Suprapubic skin (tissue), 4 donors: Measurements from ENCODE around the gene ZDHHC17. TPM values are rescaled to one million over a fixed set of nuclear protein-coding genes. Genes with fewer than 3 reads are reported as not detected.
"Not testable (repeated sequence)": the region's sequence is repeated elsewhere in the genome, so short reads cannot be mapped to it uniquely, and the experiment has no call there.

Experiments
- DNase-seq, 2 donors: peaks; one replicate each; pipeline ENCODE4 v3.0.0-alpha.2; 2019; ENCODE audit warnings: low spot score in 2 of 2
- H3K27ac ChIP-seq: fragments of 200-600 bp; sonication (generic); one replicate; pipeline ENCODE4 v1.5.1; 2019
- H3K27me3 ChIP-seq: fragments of 200-600 bp; sonication (generic); one replicate; pipeline ENCODE4 v1.5.1; 2019
- H3K36me3 ChIP-seq: fragments of 200-600 bp; sonication (generic); one replicate; pipeline ENCODE4 v1.5.1; 2019
- H3K4me1 ChIP-seq: fragments of 200-600 bp; sonication (generic); one replicate; pipeline ENCODE4 v1.5.1; 2019
- H3K4me3 ChIP-seq: fragments of 200-600 bp; sonication (generic); one replicate; pipeline ENCODE4 v1.5.1; 2019; ENCODE audit warnings: mild to moderate bottlenecking
- H3K9me3 ChIP-seq: fragments of 200-600 bp; sonication (generic); one replicate; pipeline ENCODE4 v1.5.1; 2019
- EP300 ChIP-seq: sonication (generic); formaldehyde crosslinking; IDR thresholded peaks from one replicate; pipeline ENCODE4 v1.6.1; 2017; ENCODE audit warnings: antibody characterized with exemption
- POLR2A ChIP-seq, 2 donors: fragments of 450-650 bp; IDR thresholded peaks; one replicate each; pipeline ENCODE4 v1.6.1; 2017; ENCODE audit warnings: antibody characterized with exemption in 2 of 2, mild to moderate bottlenecking in 2 of 2, moderate library complexity in 2 of 2
- POLR2AphosphoS5 ChIP-seq, 3 donors: sonication (generic); formaldehyde crosslinking; IDR thresholded peaks; one replicate each; pipeline ENCODE4 v1.6.1; 2017; ENCODE audit warnings: antibody characterized with exemption in 3 of 3
- WGBS: methylation state at CpG from one replicate; pipeline ENCODE4 v1.1.5; 2018; 5-methylcytosine and 5-hydroxymethylcytosine counted together
- total RNA-seq, 4 donors: library from RNA; depleted of rRNA; stranded (reverse); fragments of >200 nt; gene quantifications; one replicate each; pipeline ENCODE4 v1.1.0, GENCODE V29; 2016
- TF ChIP-seq, protein P1 (sequence below), 2 donors: fragments of 200-600 bp in 1 of 2; fragments of 450-650 bp in 1 of 2; sonication (generic) in 1 of 2; IDR thresholded peaks; one replicate each; pipeline ENCODE4 v1.5.1; 2016 to 2019; ENCODE audit warnings: antibody characterized with exemption in 2 of 2, mild to moderate bottlenecking in 1 of 2, moderate library complexity in 1 of 2

ZDHHC17 gene
- total RNA-seq, 4 donors from 2014 or later, result 10.5 to 54.8 (median 19.9) TPM

- 87% methylated on average over 5 of the region's 5 CpGs for WGBS
- TF ChIP-seq, protein P1, sequence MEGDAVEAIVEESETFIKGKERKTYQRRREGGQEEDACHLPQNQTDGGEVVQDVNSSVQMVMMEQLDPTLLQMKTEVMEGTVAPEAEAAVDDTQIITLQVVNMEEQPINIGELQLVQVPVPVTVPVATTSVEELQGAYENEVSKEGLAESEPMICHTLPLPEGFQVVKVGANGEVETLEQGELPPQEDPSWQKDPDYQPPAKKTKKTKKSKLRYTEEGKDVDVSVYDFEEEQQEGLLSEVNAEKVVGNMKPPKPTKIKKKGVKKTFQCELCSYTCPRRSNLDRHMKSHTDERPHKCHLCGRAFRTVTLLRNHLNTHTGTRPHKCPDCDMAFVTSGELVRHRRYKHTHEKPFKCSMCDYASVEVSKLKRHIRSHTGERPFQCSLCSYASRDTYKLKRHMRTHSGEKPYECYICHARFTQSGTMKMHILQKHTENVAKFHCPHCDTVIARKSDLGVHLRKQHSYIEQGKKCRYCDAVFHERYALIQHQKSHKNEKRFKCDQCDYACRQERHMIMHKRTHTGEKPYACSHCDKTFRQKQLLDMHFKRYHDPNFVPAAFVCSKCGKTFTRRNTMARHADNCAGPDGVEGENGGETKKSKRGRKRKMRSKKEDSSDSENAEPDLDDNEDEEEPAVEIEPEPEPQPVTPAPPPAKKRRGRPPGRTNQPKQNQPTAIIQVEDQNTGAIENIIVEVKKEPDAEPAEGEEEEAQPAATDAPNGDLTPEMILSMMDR (IDR thresholded peaks at IDR 0.05), result no peak
- no peak for TF ChIP-seq POLR2AphosphoS5 (IDR thresholded peaks at IDR 0.05)
- no peak for TF ChIP-seq EP300
- no peak for TF ChIP-seq POLR2A (IDR thresholded peaks at IDR 0.05)
These were observed 44.5 kb upstream of the ZDHHC17 start for GRCh38 chr12:76719171-76720041.

DNA sequence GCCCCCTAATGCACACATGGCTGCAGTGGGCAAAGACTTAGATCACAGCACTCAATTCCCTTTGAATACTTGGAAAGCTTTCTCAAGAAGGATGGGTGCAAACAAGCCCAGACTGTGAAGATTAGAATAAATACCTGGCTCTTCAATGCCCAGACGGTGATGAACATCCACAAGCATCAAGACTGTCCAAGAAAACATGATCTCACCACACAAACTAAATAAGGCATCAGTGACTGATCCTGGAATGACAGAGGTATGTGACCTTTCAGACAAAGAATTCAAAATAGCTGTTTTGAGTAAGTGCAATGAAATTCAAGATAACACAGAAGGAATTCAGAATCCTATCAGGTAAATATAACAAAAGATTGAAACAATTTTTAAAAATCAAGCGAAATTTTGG is 43.8 kb upstream of the ZDHHC17 start:
- TF ChIP-seq, protein P1 (IDR thresholded peaks at IDR 0.05), result no peak
- no peak for TF ChIP-seq POLR2A (IDR thresholded peaks at IDR 0.05)
- TF ChIP-seq EP300, result no peak
- no peak for TF ChIP-seq POLR2AphosphoS5 (IDR thresholded peaks at IDR 0.05)
- WGBS, result 73% methylated on average over 2 of the region's 2 CpGs
- DNase-seq, result no peak
- H3K36me3 ChIP-seq, result no peaks in the 10 kb centered on the region
- H3K9me3 ChIP-seq, result no peaks in the 10 kb centered on the region
- H3K4me3 ChIP-seq, result no peak overlapping the region
- H3K27ac ChIP-seq, result no peak overlapping the region
- H3K27me3 ChIP-seq, result no peaks in the 10 kb centered on the region
- no peaks in the 10 kb centered on the region for H3K4me1 ChIP-seq

More at GRCh38 chr12:76719171-76720041, 44.5 kb upstream of the ZDHHC17 start:
- DNase-seq, result no peak
- no peaks in the 10 kb centered on the region for H3K36me3 ChIP-seq
- no peak overlapping the region for H3K27ac ChIP-seq
- H3K4me1 ChIP-seq, result no peaks in the 10 kb centered on the region
- H3K9me3 ChIP-seq, result no peaks in the 10 kb centered on the region
- no peak overlapping the region for H3K4me3 ChIP-seq
- no peaks in the 10 kb centered on the region for H3K27me3 ChIP-seq

GRCh38 chr12:76726626-76727025 is 37.3 kb upstream of the ZDHHC17 start:
- Histone ChIP-seq H3K36me3 (no peaks in the 10 kb centered on the region), H3K27me3 (no peaks in the 10 kb centered on the region), H3K27ac (no peak overlapping the region), H3K9me3 (no peaks in the 10 kb centered on the region), H3K4me1 (no peaks in the 10 kb centered on the region), H3K4me3 (no peak overlapping the region)
- TF ChIP-seq POLR2AphosphoS5 (IDR thresholded peaks at IDR 0.05), result no peak
- TF ChIP-seq EP300, result no peak
- TF ChIP-seq POLR2A (IDR thresholded peaks at IDR 0.05), result no peak
- TF ChIP-seq, protein P1 (IDR thresholded peaks at IDR 0.05), result no peak
- no peak for DNase-seq

DNA sequence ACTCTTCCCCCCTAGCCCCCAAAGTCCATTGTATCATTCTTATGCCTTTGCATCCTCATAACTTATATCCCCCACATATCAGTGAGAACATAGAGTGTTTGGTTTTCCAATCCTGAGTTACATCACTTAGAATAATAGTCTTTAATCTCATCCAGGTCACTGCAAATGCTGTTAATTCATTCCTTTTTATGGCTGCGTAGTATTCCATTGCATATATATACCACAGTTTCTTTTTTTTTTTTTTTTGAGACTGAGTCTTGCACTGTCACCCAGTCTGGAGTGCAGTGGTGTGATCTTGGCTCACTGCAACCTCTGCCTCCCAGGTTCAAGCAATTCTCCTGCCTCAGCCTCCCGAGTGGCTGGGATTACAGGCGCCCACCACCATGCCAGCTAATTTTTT is 31.7 kb upstream of the ZDHHC17 start:
- DNase-seq, H3K4me3 ChIP-seq, H3K9me3 ChIP-seq, H3K4me1 ChIP-seq, H3K27ac ChIP-seq, H3K36me3 ChIP-seq, H3K27me3 ChIP-seq: not testable (repeated sequence)
- WGBS, result 98% methylated on average over 3 of the region's 3 CpGs

- not testable (repeated sequence) for H3K9me3 ChIP-seq
- 92% methylated on average over 2 of the region's 2 CpGs for WGBS
These were observed 26.2 kb upstream of the ZDHHC17 start for GRCh38 chr12:76737689-76738088.

GRCh38 chr12:76738824-76739579 is 24.9 kb upstream of the ZDHHC17 start:
- WGBS, result 83% methylated on average over 10 of the region's 10 CpGs
- Histone ChIP-seq H3K36me3 (no peaks in the 10 kb centered on the region), H3K4me3 (no peak overlapping the region), H3K27ac (no peak overlapping the region), H3K4me1 (no peaks in the 10 kb centered on the region), H3K27me3 (no peaks in the 10 kb centered on the region), H3K9me3 (no peaks in the 10 kb centered on the region)
- no peak for DNase-seq
- no peak for TF ChIP-seq POLR2AphosphoS5 (IDR thresholded peaks at IDR 0.05)
- no peak for TF ChIP-seq POLR2A (IDR thresholded peaks at IDR 0.05)
- TF ChIP-seq, protein P1 (IDR thresholded peaks at IDR 0.05), result no peak
- no peak for TF ChIP-seq EP300

More at GRCh38 chr12:76737689-76738088, 26.2 kb upstream of the ZDHHC17 start:
- H3K36me3 ChIP-seq, H3K4me1 ChIP-seq, H3K27me3 ChIP-seq, H3K27ac ChIP-seq, DNase-seq, H3K4me3 ChIP-seq: not testable (repeated sequence)
